Endothelial cell (in vitro differentiated cells): ENCODE results near the gene MLIP. TPM values are rescaled to one million over a fixed set of nuclear protein-coding genes. Genes with fewer than 3 reads are reported as not detected.

ENCODE experiments used
- DNase-seq: peaks from one replicate; pipeline ENCODE4 v3.0.0; 2021; ENCODE audit warnings: low spot score
- H3K27ac Mint-ChIP-seq: one replicate; pipeline ENCODE4 v1.8.0; 2021; ENCODE audit warnings: mixed read lengths, inconsistent platforms; ENCODE audit not compliant: unreplicated experiment
- H3K27me3 Mint-ChIP-seq: one replicate; pipeline ENCODE4 v1.8.0; 2021; ENCODE audit warnings: mild to moderate bottlenecking, moderate library complexity, mixed read lengths, inconsistent platforms; ENCODE audit not compliant: unreplicated experiment
- H3K36me3 Mint-ChIP-seq: one replicate; pipeline ENCODE4 v1.8.0; 2021; ENCODE audit warnings: mild to moderate bottlenecking, low read depth, mixed read lengths, inconsistent platforms; ENCODE audit not compliant: unreplicated experiment
- H3K4me1 Mint-ChIP-seq: one replicate; pipeline ENCODE4 v1.8.0; 2021; ENCODE audit warnings: mild to moderate bottlenecking, mixed read lengths, inconsistent platforms; ENCODE audit not compliant: unreplicated experiment
- H3K4me3 Mint-ChIP-seq: one replicate; pipeline ENCODE4 v1.8.0; 2021; ENCODE audit warnings: mild to moderate bottlenecking, mixed read lengths, inconsistent platforms; ENCODE audit not compliant: unreplicated experiment
- H3K9me3 Mint-ChIP-seq: one replicate; pipeline ENCODE4 v1.8.0; 2021; ENCODE audit warnings: mixed read lengths, inconsistent platforms; ENCODE audit not compliant: unreplicated experiment
- CTCF ChIP-seq: fragments of 200-600 bp; sonication (generic); IDR thresholded peaks from one replicate; pipeline ENCODE4 v1.5.0; 2021; ENCODE audit warnings: antibody characterized with exemption; ENCODE audit not compliant: unreplicated experiment
- total RNA-seq: library from RNA; stranded (reverse); fragmentation: NEBNext Ultra II Directional; extraction: Animal tissue kit (Norgen Biotek cat#: 25700); gene quantifications from one replicate; pipeline ENCODE4 v1.2.1, GENCODE V29; 2021; ENCODE audit not compliant: unreplicated experiment

MLIP gene
- total RNA-seq, 1 donor from 2014 or later: not detected

GRCh38 chr6:54109586-54109985, 1.7 kb upstream of the MLIP start:
- Mint-ChIP-seq H3K36me3 (no peaks in the 10 kb centered on the region), H3K4me3 (no peak overlapping the region), H3K27me3 (no peaks in the 10 kb centered on the region), H3K4me1 (peaks cover 9% of the 10 kb centered on the region), H3K9me3 (no peaks in the 10 kb centered on the region), H3K27ac (no peak overlapping the region)
- no peak for TF ChIP-seq CTCF
- no peak for DNase-seq

- H3K27me3 Mint-ChIP-seq: no peaks in the 10 kb centered on the region
- no peak overlapping the region for H3K4me3 Mint-ChIP-seq
- no peaks in the 10 kb centered on the region for H3K9me3 Mint-ChIP-seq
- TF ChIP-seq CTCF: no peak
- H3K27ac Mint-ChIP-seq: no peak overlapping the region
- H3K4me1 Mint-ChIP-seq: peaks cover 9% of the 10 kb centered on the region
- H3K36me3 Mint-ChIP-seq: no peaks in the 10 kb centered on the region
- DNase-seq: no peak
Observed at GRCh38 chr6:54112151-54112650, 958 bp downstream of the MLIP start.

- no peaks in the 10 kb centered on the region for H3K9me3 Mint-ChIP-seq
- H3K27ac Mint-ChIP-seq: no peak overlapping the region
- no peaks in the 10 kb centered on the region for H3K27me3 Mint-ChIP-seq
- no peaks in the 10 kb centered on the region for H3K36me3 Mint-ChIP-seq
- no peak overlapping the region for H3K4me3 Mint-ChIP-seq
- DNase-seq: no peak
- H3K4me1 Mint-ChIP-seq: peaks cover 9% of the 10 kb centered on the region
- TF ChIP-seq CTCF: no peak
Observed at GRCh38 chr6:54114991-54115390, 3.7 kb downstream of the MLIP start.

- H3K4me1 Mint-ChIP-seq: peaks cover 9% of the 10 kb centered on the region
Observed at GRCh38 chr6:54115966-54116365, 4.7 kb downstream of the MLIP start.

GRCh38 chr6:54118117-54118516, 6.9 kb downstream of the MLIP start:
- Mint-ChIP-seq H3K4me1 (no peaks in the 10 kb centered on the region), H3K9me3 (no peaks in the 10 kb centered on the region), H3K27ac (no peak overlapping the region), H3K4me3 (no peak overlapping the region), H3K27me3 (no peaks in the 10 kb centered on the region), H3K36me3 (no peaks in the 10 kb centered on the region)
- TF ChIP-seq CTCF: no peak
- no peak for DNase-seq

More at GRCh38 chr6:54115966-54116365, 4.7 kb downstream of the MLIP start:
- Mint-ChIP-seq H3K4me3 (no peak overlapping the region), H3K36me3 (no peaks in the 10 kb centered on the region), H3K27me3 (no peaks in the 10 kb centered on the region), H3K27ac (no peak overlapping the region), H3K9me3 (no peaks in the 10 kb centered on the region)
- DNase-seq: no peak
- no peak for TF ChIP-seq CTCF
